Measurements from ENCODE around the gene GPR139.

The GPR139 gene

GRCh38 chr16:20089246-20089965 is 15.7 kb upstream of the GPR139 start:
- no peak overlapping the region for H2BK15ac ChIP-seq (replicated peaks; ENCODE audit: low read depth)
- no peak overlapping the region for H2AK5ac ChIP-seq (ENCODE audit: low read length)
- H3K4me2 ChIP-seq (ENCODE audit: low read length), result no peak overlapping the region
- H2BK5ac ChIP-seq (ENCODE audit: low read length), result no peak overlapping the region
- H2BK120ac ChIP-seq (ENCODE audit: low read depth, low read length), result no peak overlapping the region
- no peaks in the 10 kb centered on the region for H3K4me1 ChIP-seq (ENCODE audit: control insufficient read depth, low read depth, low read length)
- H3K23ac ChIP-seq (ENCODE audit: low read length), result no peak overlapping the region
- no peak overlapping the region for H3K18ac ChIP-seq (ENCODE audit: low read length)
- H3K4me3 ChIP-seq (ENCODE audit: low read length), result no peak overlapping the region
- WGBS (ENCODE audit: extremely low coverage, insufficient coverage, low lambda C conversion rate), result no CpG with 5 or more reads among the region's 3 CpGs
- H4K8ac ChIP-seq (ENCODE audit: low read depth, low read length), result no peak overlapping the region
- no peak for DNase-seq
- no peak overlapping the region for H3K4ac ChIP-seq (ENCODE audit: low read depth, low read length)
- H3K36me3 ChIP-seq (ENCODE audit: control insufficient read depth, insufficient read depth, low read length), result no peaks in the 10 kb centered on the region
- no peak overlapping the region for H3K56ac ChIP-seq (ENCODE audit: low read length)
- no peaks in the 10 kb centered on the region for H3K27me3 ChIP-seq (ENCODE audit: insufficient read depth, low read length, poor library complexity)
- H3K9ac ChIP-seq (ENCODE audit: low read length), result no peak overlapping the region
- no peak overlapping the region for H4K5ac ChIP-seq (ENCODE audit: low read length)
- H3K79me2 ChIP-seq (ENCODE audit: control insufficient read depth, insufficient read depth, low read length), result no peaks in the 10 kb centered on the region
- H3K27ac ChIP-seq (ENCODE audit: low read depth, low read length), result no peak overlapping the region
- H3K79me1 ChIP-seq (ENCODE audit: low read length), result no peaks in the 10 kb centered on the region

DNA sequence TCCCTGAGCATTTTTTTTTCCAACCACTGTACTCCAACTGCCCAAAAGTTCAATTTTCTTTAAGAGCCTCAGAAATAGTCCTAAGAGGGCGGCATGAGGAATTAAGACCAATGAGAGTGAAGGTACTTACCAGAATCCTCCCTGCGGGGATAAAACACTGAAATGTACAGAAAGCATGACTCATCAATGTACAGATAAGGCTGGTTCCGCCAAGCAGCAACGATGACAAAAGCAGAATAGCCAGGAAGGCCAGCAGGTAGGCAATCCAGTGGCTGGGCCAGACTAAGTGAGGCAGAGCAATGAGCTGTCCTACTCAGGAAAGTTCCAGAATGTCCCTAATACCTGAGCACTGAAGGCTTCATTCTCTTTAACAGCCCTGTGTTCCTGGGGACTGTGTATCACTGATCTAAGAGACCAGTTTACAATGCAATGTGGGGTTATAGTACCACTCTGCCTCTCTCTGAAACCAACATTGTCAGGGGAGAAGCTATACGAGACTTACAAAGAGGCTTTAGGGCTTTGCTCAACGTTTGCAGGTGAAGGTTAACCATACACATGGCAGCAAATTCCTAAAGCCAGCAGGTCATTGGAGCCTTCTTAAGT is 11.0 kb upstream of the GPR139 start:
- no peaks in the 10 kb centered on the region for H3K36me3 ChIP-seq (ENCODE audit: control insufficient read depth, insufficient read depth, low read length)
- no peak overlapping the region for H2BK15ac ChIP-seq (replicated peaks; ENCODE audit: low read depth)
- H2BK5ac ChIP-seq (ENCODE audit: low read length), result no peak overlapping the region
- no peak overlapping the region for H3K18ac ChIP-seq (ENCODE audit: low read length)
- H3K4me2 ChIP-seq (ENCODE audit: low read length), result no peak overlapping the region
- H3K9ac ChIP-seq (ENCODE audit: low read length), result no peak overlapping the region
- no peak overlapping the region for H3K23ac ChIP-seq (ENCODE audit: low read length)
- DNase-seq, result no peak
- no peaks in the 10 kb centered on the region for H3K79me1 ChIP-seq (ENCODE audit: low read length)
- H3K4me3 ChIP-seq (ENCODE audit: low read length), result no peak overlapping the region
- no peak overlapping the region for H3K27ac ChIP-seq (ENCODE audit: low read depth, low read length)
- H3K56ac ChIP-seq (ENCODE audit: low read length), result no peak overlapping the region
- H2BK120ac ChIP-seq (ENCODE audit: low read depth, low read length), result no peak overlapping the region
- H4K8ac ChIP-seq (ENCODE audit: low read depth, low read length), result no peak overlapping the region
- no peak overlapping the region for H2AK5ac ChIP-seq (ENCODE audit: low read length)
- WGBS (ENCODE audit: extremely low coverage, insufficient coverage, low lambda C conversion rate), result no CpG with 5 or more reads among the region's 6 CpGs
- no peaks in the 10 kb centered on the region for H3K4me1 ChIP-seq (ENCODE audit: control insufficient read depth, low read depth, low read length)
- no peaks in the 10 kb centered on the region for H3K79me2 ChIP-seq (ENCODE audit: control insufficient read depth, insufficient read depth, low read length)
- no peak overlapping the region for H3K4ac ChIP-seq (ENCODE audit: low read depth, low read length)
- no peak overlapping the region for H4K5ac ChIP-seq (ENCODE audit: low read length)
- H3K27me3 ChIP-seq (ENCODE audit: insufficient read depth, low read length, poor library complexity), result no peaks in the 10 kb centered on the region

- no peaks in the 10 kb centered on the region for H3K36me3 ChIP-seq (ENCODE audit: control insufficient read depth, insufficient read depth, low read length)
- H3K18ac ChIP-seq (ENCODE audit: low read length), result no peak overlapping the region
- H3K56ac ChIP-seq (ENCODE audit: low read length), result no peak overlapping the region
- no peak overlapping the region for H3K4me2 ChIP-seq (ENCODE audit: low read length)
- no peak overlapping the region for H3K9ac ChIP-seq (ENCODE audit: low read length)
- H3K79me2 ChIP-seq (ENCODE audit: control insufficient read depth, insufficient read depth, low read length), result no peaks in the 10 kb centered on the region
- no peak for DNase-seq
- H3K27me3 ChIP-seq (ENCODE audit: insufficient read depth, low read length, poor library complexity), result peaks cover 5% of the 10 kb centered on the region
- H3K23ac ChIP-seq (ENCODE audit: low read length), result no peak overlapping the region
- H2BK15ac ChIP-seq (replicated peaks; ENCODE audit: low read depth), result no peak overlapping the region
- H4K8ac ChIP-seq (ENCODE audit: low read depth, low read length), result no peak overlapping the region
- H3K79me1 ChIP-seq (ENCODE audit: low read length), result no peaks in the 10 kb centered on the region
- no peak overlapping the region for H3K4me3 ChIP-seq (ENCODE audit: low read length)
- H2BK120ac ChIP-seq (ENCODE audit: low read depth, low read length), result no peak overlapping the region
- no peak overlapping the region for H2AK5ac ChIP-seq (ENCODE audit: low read length)
- H2BK5ac ChIP-seq (ENCODE audit: low read length), result no peak overlapping the region
- 100% methylated on average over 3 of the region's 4 CpGs for WGBS (ENCODE audit: extremely low coverage, insufficient coverage, low lambda C conversion rate)
- H3K4me1 ChIP-seq (ENCODE audit: control insufficient read depth, low read depth, low read length), result no peaks in the 10 kb centered on the region
- no peak overlapping the region for H3K4ac ChIP-seq (ENCODE audit: low read depth, low read length)
- H4K5ac ChIP-seq (ENCODE audit: low read length), result no peak overlapping the region
- no peak overlapping the region for H3K27ac ChIP-seq (ENCODE audit: low read depth, low read length)
These were observed 5.4 kb upstream of the GPR139 start for GRCh38 chr16:20079106-20079505.

- Histone ChIP-seq H3K79me2 (ENCODE audit: control insufficient read depth, insufficient read depth, low read length) (no peaks in the 10 kb centered on the region), H2BK15ac (replicated peaks; ENCODE audit: low read depth) (no peak overlapping the region), H2BK5ac (ENCODE audit: low read length) (no peak overlapping the region), H3K4ac (ENCODE audit: low read depth, low read length) (no peak overlapping the region), H3K4me1 (ENCODE audit: control insufficient read depth, low read depth, low read length) (no peaks in the 10 kb centered on the region), H3K18ac (ENCODE audit: low read length) (no peak overlapping the region), H3K23ac (ENCODE audit: low read length) (no peak overlapping the region), H3K79me1 (ENCODE audit: low read length) (no peaks in the 10 kb centered on the region), H3K4me2 (ENCODE audit: low read length) (no peak overlapping the region), H3K9ac (ENCODE audit: low read length) (no peak overlapping the region), H4K5ac (ENCODE audit: low read length) (no peak overlapping the region), H3K4me3 (ENCODE audit: low read length) (no peak overlapping the region), H3K27ac (ENCODE audit: low read depth, low read length) (no peak overlapping the region), H4K8ac (ENCODE audit: low read depth, low read length) (no peak overlapping the region), H3K27me3 (ENCODE audit: insufficient read depth, low read length, poor library complexity) (peaks cover 5% of the 10 kb centered on the region), H3K36me3 (ENCODE audit: control insufficient read depth, insufficient read depth, low read length) (no peaks in the 10 kb centered on the region), H2AK5ac (ENCODE audit: low read length) (no peak overlapping the region), H3K56ac (ENCODE audit: low read length) (no peak overlapping the region), H2BK120ac (ENCODE audit: low read depth, low read length) (no peak overlapping the region)
- DNase-seq, result no peak
- WGBS (ENCODE audit: extremely low coverage, insufficient coverage, low lambda C conversion rate), result no CpG with 5 or more reads among the region's 4 CpGs
These were observed 1.6 kb upstream of the GPR139 start for GRCh38 chr16:20075243-20075642.

GRCh38 chr16:20074099-20074991 is 655 bp upstream of the GPR139 start:
- no peak overlapping the region for H4K8ac ChIP-seq (ENCODE audit: low read depth, low read length)
- H3K4ac ChIP-seq (ENCODE audit: low read depth, low read length), result no peak overlapping the region
- H2BK5ac ChIP-seq (ENCODE audit: low read length), result no peak overlapping the region
- H3K27me3 ChIP-seq (ENCODE audit: insufficient read depth, low read length, poor library complexity), result peaks cover 5% of the 10 kb centered on the region
- no peak overlapping the region for H3K27ac ChIP-seq (ENCODE audit: low read depth, low read length)
- no peak overlapping the region for H4K5ac ChIP-seq (ENCODE audit: low read length)
- DNase-seq, result no peak
- no peak overlapping the region for H2BK15ac ChIP-seq (replicated peaks; ENCODE audit: low read depth)
- H3K4me1 ChIP-seq (ENCODE audit: control insufficient read depth, low read depth, low read length), result no peaks in the 10 kb centered on the region
- no peaks in the 10 kb centered on the region for H3K79me1 ChIP-seq (ENCODE audit: low read length)
- peak overlapping the region; percentile 73 for H3K23ac ChIP-seq (ENCODE audit: low read length)
- peak overlapping the region; percentile 44 for H3K4me2 ChIP-seq (ENCODE audit: low read length)
- H3K4me3 ChIP-seq (ENCODE audit: low read length), result peak overlapping the region; percentile 25
- H3K79me2 ChIP-seq (ENCODE audit: control insufficient read depth, insufficient read depth, low read length), result no peaks in the 10 kb centered on the region
- no peak overlapping the region for H2AK5ac ChIP-seq (ENCODE audit: low read length)
- H3K56ac ChIP-seq (ENCODE audit: low read length), result no peak overlapping the region
- WGBS (ENCODE audit: extremely low coverage, insufficient coverage, low lambda C conversion rate), result no CpG with 5 or more reads among the region's 34 CpGs
- H3K18ac ChIP-seq (ENCODE audit: low read length), result no peak overlapping the region
- H3K36me3 ChIP-seq (ENCODE audit: control insufficient read depth, insufficient read depth, low read length), result no peaks in the 10 kb centered on the region
- H2BK120ac ChIP-seq (ENCODE audit: low read depth, low read length), result no peak overlapping the region
- no peak overlapping the region for H3K9ac ChIP-seq (ENCODE audit: low read length)
